HG03571 (cell line): ENCODE data around the gene GPRC5C.

Source experiments
- ATAC-seq: cut with Tn5 transposase; IDR thresholded peaks from one replicate; pipeline ENCODE4 v1.9.1; 2021; ENCODE audit not compliant: unreplicated experiment

Gene GPRC5C

DNA sequence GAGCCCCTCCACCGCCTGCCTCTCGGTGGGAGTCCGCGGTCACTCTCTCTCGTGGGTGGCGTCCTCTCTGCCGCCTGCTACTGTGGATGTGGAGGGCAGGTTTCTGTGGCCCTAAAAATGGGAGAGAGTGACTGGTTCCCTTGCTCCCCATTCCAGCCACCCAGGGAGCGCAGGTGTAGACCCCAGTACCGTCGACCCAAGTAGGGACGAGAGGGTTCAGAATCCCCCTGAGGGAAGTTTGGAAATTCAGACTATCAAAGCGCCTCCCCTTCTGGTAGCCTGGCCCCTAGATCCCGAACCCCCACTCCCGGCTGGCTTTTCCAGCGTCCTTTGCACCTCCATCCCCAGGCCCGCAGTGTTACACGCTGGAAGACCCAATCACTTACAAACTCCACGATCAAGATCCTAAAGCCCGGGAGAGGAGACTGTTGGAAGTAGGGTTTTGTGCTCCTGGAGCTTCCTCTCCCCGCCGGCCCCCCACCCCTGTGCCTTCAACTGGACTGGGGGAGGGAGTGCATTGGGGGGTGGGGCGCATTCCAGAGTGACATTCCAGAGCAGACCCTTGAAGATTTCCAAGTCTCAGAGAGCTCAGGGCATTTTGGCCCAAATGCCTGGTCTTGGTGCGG, 991 bp downstream of the GPRC5C start:
- no peak for ATAC-seq

DNA sequence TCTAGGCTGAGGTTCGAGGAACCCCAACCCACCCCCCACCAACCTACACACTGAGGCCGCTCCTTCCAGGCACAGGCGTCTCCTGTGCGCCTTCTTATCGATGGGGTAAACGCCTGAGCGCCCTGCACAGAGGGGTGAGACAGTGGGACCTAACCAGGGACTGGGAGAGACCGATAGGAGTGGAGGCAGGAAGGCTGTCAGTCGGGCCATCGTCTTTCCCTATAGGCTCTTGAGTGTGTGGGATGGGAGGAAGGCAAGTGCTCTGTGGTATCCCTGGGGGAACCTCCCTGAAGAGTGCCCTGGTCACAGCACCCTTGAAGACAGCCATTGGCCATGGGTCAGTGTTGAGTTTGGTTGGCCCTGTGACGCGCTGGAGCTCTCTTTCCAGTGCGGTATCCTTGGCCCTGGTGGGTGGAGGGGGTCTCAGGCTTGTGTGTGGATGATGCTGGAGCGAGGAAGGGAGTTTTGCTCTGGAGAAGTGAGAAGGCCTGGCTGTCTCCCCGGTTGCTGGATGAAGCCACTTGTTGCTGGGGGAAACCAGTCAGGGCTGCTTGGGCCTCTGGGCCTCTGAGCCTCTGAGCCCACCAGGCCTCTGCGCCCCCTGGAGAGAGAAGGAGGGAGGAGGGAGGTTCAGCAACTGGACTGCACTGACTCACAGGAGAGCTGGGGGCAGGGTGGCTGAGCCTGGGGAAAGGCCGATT, 1.7 kb downstream of the GPRC5C start:
- no peak for ATAC-seq

DNA sequence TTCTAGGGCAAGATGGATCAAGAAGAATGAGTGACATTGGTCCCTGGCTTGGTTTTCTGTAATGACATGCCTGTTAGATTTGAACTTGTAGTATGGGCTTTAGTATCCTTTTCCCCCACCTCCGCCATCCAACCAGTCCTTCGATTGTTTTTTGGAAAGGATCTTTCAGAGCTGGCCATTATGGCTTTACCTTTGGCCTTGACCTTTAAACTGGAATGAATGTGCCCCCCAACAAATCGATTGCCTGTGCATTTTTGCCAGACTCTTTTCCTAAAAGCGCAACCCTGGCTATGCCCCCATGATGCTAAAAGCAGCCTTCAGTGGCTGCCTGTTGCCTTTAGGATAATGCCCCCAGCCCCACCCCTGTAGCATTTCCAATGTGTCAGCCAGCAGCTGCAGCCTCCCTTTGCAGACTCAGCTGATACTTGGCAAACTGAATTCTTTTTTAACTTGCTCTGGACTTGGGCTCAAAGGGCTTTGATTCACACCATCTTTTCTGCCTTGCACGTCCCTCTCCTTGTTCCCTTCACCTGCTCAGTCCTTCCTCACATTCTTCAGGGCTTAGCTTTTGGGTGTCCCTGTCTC, 4.0 kb downstream of the GPRC5C start:
- no peak for ATAC-seq

DNA sequence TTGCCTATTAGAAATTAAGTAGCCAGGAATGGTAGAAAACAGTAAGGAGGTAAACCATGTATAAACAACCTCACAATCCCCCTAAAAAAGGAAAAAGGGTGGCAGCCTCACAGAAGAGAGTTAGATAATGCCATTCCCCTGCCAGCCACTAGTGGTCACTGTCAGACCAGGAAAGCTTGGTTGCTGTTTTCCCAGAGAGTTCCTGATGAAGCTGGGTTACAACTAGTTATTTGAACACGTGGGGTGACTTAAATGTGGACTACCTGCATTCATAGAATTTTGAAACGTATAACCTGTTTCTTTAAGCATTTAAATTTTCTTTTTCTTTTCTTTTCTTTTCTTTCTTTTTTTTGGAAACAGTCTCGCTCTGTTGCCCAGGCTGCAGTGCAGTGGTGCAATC, 5.8 kb downstream of the GPRC5C start:
- ATAC-seq, result no peak

DNA sequence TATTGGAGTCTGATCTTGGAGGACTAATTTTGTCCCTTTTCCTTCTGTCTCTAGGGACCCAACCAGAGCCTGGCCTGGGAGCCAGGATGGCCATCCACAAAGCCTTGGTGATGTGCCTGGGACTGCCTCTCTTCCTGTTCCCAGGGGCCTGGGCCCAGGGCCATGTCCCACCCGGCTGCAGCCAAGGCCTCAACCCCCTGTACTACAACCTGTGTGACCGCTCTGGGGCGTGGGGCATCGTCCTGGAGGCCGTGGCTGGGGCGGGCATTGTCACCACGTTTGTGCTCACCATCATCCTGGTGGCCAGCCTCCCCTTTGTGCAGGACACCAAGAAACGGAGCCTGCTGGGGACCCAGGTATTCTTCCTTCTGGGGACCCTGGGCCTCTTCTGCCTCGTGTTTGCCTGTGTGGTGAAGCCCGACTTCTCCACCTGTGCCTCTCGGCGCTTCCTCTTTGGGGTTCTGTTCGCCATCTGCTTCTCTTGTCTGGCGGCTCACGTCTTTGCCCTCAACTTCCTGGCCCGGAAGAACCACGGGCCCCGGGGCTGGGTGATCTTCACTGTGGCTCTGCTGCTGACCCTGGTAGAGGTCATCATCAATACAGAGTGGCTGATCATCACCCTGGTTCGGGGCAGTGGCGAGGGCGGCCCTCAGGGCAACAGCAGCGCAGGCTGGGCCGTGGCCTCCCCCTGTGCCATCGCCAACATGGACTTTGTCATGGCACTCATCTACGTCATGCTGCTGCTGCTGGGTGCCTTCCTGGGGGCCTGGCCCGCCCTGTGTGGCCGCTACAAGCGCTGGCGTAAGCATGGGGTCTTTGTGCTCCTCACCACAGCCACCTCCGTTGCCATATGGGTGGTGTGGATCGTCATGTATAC, 8.0 kb downstream of the GPRC5C start:
- ATAC-seq, result no peak

DNA sequence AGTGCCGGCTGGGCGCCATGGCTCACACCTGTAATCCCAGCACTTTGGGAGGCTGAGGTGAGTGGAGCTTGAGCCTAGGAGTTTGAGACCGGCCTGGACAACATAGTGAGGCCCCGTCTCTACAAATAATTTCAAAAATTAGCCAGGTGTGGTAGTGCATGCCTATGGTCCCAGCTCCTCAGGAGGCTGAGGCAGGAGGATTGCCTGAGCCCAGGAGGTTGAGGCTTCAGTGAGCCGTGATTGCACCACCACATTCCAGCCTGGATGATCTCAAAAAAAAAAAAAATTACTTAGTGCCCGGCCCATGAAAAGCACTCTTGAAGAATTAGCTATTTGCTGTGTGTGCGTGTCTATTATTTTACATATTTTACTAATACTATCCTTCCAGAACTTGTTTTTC, 9.6 kb downstream of the GPRC5C start:
- ATAC-seq, result no peak

DNA sequence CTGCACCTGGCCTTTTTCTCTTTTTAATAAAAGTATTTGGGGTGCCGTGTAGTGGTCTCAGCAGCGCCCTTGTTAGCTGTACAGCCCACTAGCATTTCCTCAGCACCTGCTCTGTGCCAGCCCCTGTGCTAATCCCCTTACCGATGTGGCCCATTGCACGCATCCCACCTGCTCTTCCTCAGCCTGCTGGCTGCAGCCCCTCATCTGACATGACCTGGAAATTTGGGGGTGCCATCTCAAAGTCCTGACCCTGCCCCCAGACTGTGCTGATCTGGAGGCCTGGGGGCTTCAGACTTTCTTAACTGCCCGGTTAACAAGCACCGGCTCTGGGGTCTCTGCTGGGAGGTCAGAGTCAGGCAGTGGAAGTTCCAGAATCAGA, 10.4 kb downstream of the GPRC5C start:
- ATAC-seq, result no peak

DNA sequence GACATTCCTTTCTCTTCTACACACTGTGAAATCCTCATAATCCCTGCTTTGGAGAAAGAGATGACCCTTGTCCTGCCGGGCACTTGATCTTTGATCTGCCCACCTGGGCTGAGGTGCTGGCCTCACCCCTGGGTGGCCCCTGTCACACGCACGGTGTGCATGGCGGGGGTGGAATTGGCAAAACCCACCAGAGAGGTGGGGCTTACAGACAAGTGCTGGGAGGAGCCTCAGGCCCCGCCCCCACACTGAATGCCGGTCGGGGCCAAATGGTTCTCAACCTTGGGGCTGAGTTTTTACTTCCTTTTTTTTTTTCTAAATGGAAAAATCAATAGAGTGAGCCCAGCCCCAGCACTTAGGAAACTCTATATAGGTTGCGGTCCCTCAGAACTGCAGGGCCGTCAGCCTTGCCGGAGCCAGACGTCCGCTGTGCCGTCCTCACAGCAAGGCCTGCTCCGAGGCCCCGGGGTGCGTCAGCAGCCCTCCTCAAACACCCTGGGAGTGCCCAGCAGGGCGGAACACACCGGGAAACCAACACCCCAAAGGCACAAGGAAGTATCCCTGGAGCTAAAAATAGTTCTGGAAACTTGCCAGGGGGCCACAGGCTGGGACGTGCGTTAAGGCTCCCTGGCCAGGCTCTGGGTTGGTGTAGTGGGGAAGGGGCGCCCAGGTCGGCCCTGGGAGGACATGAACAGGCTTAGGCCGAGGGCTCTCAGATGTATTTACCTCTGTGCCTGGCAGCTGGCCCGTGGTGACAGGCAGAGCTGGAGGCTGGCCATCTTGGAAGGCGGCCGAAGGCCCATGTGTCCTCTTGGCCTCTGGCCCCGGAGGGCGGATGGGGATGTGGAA, 11.0 kb downstream of the GPRC5C start:
- no peak for ATAC-seq

DNA sequence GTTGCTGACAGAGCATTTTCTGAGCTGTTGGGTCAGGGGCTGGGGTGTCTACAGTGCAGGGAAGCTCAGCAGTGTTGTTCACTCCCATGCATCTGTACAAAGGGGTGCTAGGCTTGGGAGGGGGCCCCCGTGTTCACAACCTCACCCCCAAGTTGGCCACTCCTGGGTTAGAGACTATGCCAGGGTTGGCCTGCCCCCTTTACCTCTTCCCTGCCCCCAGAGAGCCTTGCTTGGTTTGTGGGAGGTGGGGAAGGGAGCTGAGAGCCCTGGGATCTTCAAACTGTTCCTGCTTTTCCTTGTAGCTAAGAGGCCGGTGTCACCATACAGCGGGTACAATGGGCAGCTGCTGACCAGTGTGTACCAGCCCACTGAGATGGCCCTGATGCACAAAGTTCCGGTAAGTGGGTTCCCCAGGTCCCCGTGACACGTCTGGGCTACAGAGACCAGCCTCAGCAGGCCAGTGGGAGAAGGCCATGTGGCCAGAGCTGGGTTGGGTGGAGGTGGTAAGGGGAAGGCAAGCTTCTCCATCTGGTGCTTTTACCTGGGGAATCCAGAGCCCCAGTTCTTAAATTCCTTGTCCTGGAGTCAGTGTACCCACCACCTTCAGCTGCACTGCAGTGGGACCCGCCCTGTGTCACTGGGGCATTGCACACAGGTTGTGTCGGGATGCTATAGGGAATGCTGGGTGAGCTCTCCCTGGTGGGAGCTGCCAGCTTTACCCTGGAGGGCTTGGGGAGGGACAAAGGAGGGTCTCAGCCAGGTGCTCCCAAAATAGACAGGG, 11.8 kb downstream of the GPRC5C start:
- no peak for ATAC-seq

DNA sequence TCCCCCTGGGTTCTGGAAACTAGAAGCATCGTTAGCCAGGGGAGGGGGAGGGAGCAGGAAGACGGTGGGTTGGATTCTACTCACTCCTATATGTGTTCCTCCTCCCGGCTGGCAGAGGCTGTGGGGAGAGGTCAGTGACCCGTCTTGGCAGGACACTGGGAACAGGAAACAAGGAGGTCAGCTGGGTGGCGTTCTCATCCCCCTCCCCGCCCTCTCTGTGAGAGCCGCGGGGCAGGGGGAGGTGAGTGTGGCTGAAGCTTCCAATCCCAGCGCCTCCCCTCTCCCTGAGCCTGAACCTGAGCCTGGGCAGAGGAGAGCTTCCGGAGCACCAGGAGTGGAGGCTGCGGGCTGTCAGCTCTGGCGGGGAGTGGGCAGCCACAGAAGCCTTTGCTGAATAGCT, 12.5 kb downstream of the GPRC5C start:
- no peak for ATAC-seq

DNA sequence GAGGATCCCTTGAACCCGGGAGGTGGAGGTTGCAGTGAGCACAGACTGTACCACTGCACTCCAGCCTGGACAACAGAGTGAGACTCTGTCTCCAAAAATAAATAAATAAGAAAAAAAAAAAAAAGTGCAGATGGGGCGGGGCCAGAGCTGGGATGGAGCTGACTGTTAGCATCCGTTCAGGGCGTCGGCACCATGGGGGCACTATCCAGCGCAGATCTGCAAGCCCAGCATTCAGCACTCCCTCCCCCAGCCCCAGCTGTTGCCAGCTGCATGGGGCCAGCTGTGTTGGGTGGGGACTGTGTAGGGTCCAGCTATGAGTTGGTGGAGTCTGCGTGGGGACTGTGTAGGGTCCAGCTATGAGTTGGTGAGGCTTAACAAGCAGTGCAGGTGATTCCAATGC, 13.3 kb downstream of the GPRC5C start:
- no peak for ATAC-seq

DNA sequence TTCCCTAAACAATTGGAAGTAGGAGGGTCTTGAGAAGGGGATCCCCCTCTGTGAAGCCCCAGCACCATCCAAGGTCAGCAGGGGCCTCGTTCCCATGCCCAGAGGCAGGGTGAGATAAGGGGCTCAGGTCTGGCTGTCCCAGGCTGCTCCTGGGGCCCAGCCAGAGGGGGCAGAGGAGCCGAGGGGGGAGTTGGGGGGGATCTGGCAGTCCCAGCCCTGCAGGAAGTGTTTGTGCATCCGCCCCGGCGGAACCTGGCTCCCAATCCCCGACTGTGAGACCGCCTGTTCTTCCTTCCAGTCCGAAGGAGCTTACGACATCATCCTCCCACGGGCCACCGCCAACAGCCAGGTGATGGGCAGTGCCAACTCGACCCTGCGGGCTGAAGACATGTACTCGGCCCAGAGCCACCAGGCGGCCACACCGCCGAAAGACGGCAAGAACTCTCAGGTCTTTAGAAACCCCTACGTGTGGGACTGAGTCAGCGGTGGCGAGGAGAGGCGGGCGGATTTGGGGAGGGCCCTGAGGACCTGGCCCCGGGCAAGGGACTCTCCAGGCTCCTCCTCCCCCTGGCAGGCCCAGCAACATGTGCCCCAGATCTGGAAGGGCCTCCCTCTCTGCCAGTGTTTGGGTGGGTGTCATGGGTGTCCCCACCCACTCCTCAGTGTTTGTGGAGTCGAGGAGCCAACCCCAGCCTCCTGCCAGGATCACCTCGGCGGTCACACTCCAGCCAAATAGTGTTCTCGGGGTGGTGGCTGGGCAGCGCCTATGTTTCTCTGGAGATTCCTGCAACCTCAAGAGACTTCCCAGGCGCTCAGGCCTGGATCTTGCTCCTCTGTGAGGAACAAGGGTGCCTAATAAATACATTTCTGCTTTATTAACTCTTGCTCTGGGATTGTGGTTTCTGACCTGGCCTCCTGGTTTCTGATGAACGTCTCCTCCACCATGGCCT, 14.9 kb downstream of the GPRC5C start:
- no peak for ATAC-seq

DNA sequence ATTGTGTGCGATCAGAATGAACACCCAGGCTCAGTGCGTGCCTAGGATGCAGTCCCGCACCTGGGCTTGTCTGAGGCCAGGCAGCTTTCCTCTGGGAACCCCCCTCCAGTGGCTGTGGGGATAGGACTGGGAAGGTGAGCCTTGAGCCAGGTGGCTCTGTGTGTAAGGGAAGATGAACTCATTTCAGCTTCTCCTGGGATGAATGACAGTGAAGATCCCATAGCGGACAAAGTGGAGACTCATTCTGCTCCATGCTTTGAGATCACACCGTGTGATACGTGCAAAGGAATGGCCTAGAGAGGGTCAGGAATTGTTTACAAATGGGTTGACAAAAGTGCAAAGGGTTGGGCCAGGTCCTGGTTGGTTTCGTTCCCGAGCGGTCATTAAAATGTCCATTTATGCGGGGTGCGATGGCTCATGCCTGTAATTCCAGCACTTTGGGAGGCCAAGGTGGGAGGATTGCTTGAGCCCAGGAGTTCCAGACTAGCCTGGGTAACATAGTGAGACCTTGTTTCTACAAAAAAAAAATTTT, 15.8 kb downstream of the GPRC5C start:
- no peak for ATAC-seq

DNA sequence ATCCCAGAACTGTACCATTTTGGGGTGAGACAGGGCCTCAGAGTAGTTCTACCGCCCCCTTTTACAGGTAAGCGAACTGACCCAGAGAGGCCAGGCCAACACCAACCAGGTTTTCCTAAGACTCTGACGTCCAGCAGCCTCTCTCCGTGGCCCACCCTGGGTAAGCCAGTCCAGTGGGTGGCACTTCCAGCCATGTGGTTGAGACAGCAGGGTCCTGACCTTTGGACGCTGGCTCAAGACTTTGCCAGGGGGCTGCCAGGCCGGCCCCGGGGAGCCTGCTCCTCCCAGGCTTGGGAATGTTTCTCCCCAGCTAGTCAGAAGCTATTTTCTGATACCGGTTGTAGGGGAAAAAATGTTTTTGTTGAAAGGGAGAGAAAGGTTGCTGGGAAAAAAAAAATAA, 16.9 kb downstream of the GPRC5C start:
- no peak for ATAC-seq

DNA sequence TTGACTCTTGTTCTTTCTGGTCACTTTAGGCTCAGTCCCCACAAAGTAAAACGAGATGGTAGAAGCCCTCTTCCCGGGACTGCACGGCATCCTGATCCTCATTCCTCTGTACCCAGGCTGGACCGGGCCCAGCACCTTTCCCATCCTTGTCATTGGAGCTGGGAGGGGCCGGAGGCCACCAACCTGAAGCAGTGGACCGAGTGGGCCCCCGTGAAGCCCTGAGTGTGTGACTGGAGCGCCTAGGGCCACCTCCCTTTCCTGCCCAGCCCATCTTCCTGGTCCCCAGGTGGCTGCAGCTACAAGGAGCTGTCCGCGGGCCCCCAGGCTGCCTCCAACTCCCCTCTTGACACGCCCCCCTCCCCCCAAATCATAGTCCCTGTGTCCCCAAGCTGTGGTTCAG, 17.4 kb downstream of the GPRC5C start:
- ATAC-seq, result no peak

DNA sequence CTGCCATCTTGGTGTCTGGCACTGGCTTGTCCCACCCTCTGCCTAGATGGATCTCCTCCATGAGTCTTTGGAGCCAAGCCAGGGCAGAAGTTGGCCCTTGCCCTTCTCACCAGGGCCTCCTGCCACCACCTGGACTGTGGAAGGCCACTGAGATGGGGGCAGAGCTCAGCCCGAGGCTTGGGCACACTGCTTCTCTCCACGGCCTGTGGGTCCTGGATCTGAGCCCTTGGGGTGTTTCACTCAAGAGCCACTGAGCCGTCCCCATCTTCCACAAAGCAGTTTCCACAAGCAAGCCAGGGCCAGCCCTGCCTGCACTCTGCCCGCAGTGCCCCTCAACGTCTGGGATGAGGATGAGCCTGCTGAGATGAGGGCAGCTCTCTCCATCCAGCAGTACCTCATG, 17.9 kb downstream of the GPRC5C start:
- ATAC-seq, result no peak

DNA sequence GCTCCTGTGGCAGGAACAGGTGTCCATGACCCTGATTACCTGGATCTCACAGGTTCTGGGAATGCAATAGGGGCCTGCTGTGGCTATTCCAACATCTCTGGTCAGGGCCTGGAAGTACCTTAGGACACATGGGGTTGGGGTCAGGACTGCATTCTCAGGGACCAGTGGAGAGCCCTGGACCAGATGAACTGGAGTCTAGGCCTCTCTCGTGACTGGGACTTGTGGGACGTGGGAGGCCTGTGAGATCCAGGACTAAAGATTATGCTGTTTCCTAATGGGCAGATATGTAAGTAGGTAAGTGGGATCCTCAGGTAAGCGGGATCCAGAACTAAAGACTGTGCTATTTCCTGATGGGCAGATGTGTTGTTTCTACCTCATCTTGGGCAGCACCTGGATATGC, 18.3 kb downstream of the GPRC5C start:
- ATAC-seq, result no peak

DNA sequence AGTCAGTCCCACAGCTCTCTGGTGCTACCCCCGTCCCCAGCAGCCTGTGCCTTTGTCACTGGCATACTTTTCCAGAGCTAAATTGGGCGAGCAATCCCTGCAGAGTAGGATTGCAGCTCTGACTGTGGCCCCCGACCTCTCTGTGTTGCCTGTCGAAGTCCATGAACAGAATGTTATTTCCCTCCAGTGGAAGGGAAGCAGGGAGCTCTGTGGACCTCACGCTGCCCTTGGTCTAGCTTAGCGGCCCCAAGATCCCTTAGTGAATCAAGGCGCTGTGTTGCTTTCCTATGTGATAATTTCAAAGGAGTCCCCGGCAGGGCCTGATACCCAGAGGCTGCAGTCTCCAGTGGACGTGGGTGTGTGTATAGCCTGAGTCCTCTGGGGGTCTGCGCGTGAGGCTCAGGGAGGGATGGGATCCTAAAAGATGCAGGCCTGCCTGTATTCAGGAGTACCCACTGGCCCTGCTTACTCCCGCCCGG, 19.1 kb downstream of the GPRC5C start:
- no peak for ATAC-seq

DNA sequence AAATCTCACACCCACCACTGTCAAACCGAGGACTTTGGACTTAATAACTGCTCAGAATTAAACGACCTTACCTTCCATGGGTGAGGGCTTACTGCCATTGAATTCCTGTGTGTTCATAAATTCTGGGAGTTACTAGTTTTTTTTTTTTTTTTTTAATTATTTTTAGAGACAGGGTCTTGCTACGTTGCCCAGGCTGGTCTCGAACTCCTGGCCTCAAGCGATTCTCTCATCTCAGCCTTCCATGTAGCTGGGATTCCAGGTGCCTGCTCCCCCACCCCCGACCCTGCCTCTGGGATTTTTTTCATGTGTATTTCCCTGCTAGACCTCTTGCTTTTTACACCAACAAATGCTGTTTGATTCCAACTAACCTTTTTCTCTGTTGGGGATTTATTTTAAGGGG, 19.7 kb downstream of the GPRC5C start:
- no peak for ATAC-seq
